Measurements from ENCODE around the gene WFIKKN1. TPM values are rescaled to one million over a fixed set of nuclear protein-coding genes. Genes with fewer than 3 reads are reported as not detected.

WFIKKN1 gene
- total and polyA plus RNA-seq, 2 of the 13 experiments (the other 11 are each of a cell fraction or from before 2014, with no cell fraction given) = 1.7 to 4.9 TPM

DNA sequence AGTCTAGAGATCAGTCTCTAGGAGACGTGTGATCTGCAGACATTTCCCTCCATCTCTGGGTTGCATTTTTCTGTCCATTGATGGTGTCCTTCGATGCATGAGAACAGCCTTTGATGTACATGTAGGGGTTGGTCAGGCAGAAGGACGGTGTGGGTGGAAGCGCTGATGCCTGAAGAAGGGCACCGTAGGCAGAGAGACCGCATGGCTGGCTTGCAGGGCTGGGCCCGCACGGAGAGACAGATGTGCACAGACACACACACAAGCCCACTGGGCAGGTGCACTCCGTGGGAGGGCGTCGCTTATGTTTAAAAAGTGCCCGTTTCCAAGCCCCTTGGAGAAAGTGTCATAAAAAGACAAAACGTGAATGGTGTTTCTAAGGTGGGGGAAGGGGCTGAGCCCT is 15.7 kb upstream of the WFIKKN1 start:
- in situ Hi-C loops (cut with HindIII; ENCODE audit: extremely low pct_ligation_motif_present, low pct_unique_long_range_greater_than_20kb) (no loop called here), intact Hi-C loops (cut with micrococcal nuclease; ENCODE audit: unreplicated experiment) (no loop called here)
- no peak for TF ChIP-seq HNF4A (CRISPR knock-in tag; IDR thresholded peaks at IDR 0.05)
- TF ChIP-seq ZNF282 (IDR thresholded peaks at IDR 0.05; ENCODE audit: partially characterized antibody) = no peak
- TF ChIP-seq ZSCAN25 (CRISPR knock-in tag; IDR thresholded peaks at IDR 0.05) = no peak
- no peak for TF ChIP-seq ZNF557 (CRISPR knock-in tag; IDR thresholded peaks at IDR 0.05)
- no peak for TF ChIP-seq ZFY (CRISPR knock-in tag; IDR thresholded peaks at IDR 0.05)
- TF ChIP-seq, protein P1, sequence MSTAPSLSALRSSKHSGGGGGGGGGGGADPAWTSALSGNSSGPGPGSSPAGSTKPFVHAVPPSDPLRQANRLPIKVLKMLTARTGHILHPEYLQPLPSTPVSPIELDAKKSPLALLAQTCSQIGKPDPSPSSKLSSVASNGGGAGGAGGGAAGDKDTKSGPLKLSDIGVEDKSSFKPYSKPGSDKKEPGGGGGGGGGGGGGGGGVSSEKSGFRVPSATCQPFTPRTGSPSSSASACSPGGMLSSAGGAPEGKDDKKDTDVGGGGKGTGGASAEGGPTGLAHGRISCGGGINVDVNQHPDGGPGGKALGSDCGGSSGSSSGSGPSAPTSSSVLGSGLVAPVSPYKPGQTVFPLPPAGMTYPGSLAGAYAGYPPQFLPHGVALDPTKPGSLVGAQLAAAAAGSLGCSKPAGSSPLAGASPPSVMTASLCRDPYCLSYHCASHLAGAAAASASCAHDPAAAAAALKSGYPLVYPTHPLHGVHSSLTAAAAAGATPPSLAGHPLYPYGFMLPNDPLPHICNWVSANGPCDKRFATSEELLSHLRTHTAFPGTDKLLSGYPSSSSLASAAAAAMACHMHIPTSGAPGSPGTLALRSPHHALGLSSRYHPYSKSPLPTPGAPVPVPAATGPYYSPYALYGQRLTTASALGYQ (CRISPR knock-in tag; IDR thresholded peaks at IDR 0.05) = no peak
- no peak for TF ChIP-seq JUNB (CRISPR knock-in tag; IDR thresholded peaks at IDR 0.05; ENCODE audit: borderline replicate concordance)
- TF ChIP-seq ZFP62 (CRISPR knock-in tag; IDR thresholded peaks at IDR 0.05) = no peak
- TF ChIP-seq, protein P2, sequence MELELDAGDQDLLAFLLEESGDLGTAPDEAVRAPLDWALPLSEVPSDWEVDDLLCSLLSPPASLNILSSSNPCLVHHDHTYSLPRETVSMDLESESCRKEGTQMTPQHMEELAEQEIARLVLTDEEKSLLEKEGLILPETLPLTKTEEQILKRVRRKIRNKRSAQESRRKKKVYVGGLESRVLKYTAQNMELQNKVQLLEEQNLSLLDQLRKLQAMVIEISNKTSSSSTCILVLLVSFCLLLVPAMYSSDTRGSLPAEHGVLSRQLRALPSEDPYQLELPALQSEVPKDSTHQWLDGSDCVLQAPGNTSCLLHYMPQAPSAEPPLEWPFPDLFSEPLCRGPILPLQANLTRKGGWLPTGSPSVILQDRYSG (CRISPR knock-in tag; IDR thresholded peaks at IDR 0.05) = no peak
- TF ChIP-seq, protein P3, sequence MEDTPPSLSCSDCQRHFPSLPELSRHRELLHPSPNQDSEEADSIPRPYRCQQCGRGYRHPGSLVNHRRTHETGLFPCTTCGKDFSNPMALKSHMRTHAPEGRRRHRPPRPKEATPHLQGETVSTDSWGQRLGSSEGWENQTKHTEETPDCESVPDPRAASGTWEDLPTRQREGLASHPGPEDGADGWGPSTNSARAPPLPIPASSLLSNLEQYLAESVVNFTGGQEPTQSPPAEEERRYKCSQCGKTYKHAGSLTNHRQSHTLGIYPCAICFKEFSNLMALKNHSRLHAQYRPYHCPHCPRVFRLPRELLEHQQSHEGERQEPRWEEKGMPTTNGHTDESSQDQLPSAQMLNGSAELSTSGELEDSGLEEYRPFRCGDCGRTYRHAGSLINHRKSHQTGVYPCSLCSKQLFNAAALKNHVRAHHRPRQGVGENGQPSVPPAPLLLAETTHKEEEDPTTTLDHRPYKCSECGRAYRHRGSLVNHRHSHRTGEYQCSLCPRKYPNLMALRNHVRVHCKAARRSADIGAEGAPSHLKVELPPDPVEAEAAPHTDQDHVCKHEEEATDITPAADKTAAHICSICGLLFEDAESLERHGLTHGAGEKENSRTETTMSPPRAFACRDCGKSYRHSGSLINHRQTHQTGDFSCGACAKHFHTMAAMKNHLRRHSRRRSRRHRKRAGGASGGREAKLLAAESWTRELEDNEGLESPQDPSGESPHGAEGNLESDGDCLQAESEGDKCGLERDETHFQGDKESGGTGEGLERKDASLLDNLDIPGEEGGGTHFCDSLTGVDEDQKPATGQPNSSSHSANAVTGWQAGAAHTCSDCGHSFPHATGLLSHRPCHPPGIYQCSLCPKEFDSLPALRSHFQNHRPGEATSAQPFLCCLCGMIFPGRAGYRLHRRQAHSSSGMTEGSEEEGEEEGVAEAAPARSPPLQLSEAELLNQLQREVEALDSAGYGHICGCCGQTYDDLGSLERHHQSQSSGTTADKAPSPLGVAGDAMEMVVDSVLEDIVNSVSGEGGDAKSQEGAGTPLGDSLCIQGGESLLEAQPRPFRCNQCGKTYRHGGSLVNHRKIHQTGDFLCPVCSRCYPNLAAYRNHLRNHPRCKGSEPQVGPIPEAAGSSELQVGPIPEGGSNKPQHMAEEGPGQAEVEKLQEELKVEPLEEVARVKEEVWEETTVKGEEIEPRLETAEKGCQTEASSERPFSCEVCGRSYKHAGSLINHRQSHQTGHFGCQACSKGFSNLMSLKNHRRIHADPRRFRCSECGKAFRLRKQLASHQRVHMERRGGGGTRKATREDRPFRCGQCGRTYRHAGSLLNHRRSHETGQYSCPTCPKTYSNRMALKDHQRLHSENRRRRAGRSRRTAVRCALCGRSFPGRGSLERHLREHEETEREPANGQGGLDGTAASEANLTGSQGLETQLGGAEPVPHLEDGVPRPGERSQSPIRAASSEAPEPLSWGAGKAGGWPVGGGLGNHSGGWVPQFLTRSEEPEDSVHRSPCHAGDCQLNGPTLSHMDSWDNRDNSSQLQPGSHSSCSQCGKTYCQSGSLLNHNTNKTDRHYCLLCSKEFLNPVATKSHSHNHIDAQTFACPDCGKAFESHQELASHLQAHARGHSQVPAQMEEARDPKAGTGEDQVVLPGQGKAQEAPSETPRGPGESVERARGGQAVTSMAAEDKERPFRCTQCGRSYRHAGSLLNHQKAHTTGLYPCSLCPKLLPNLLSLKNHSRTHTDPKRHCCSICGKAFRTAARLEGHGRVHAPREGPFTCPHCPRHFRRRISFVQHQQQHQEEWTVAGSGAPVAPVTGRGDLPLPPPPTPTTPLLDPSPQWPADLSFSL (CRISPR knock-in tag; IDR thresholded peaks at IDR 0.05) = no peak
- no peak for TF ChIP-seq MED1 (CRISPR knock-in tag; IDR thresholded peaks at IDR 0.05)
- TF ChIP-seq YEATS2 (CRISPR knock-in tag; IDR thresholded peaks at IDR 0.05; ENCODE audit: borderline replicate concordance) = no peak
- no peak for TF ChIP-seq HNRNPL (IDR thresholded peaks at IDR 0.05; ENCODE audit: low read depth, low read length)
- no peak for TF ChIP-seq ZNF33B (CRISPR knock-in tag; IDR thresholded peaks at IDR 0.05)
- TF ChIP-seq, protein P4, sequence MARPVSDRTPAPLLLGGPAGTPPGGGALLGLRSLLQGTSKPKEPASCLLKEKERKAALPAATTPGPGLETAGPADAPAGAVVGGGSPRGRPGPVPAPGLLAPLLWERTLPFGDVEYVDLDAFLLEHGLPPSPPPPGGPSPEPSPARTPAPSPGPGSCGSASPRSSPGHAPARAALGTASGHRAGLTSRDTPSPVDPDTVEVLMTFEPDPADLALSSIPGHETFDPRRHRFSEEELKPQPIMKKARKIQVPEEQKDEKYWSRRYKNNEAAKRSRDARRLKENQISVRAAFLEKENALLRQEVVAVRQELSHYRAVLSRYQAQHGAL (CRISPR knock-in tag; IDR thresholded peaks at IDR 0.05; ENCODE audit: not compliant biosample characterization) = no peak
- no peak for TF ChIP-seq ATF7 (IDR thresholded peaks at IDR 0.05)
- TF ChIP-seq ATF7 (CRISPR knock-in tag; IDR thresholded peaks at IDR 0.05) = no peak
- no peak for TF ChIP-seq ZSCAN9 (CRISPR knock-in tag; IDR thresholded peaks at IDR 0.05; ENCODE audit: borderline replicate concordance)
- no peak overlapping the region for H3K4me3 ChIP-seq (replicated peaks in 1 of 3; ENCODE audit: insufficient read depth in 1 of 3, low read depth in 2 of 3, low read length in 3 of 3)
- no peak for FAIRE-seq
- no peaks in the 10 kb centered on the region for H3K27me3 ChIP-seq (ENCODE audit: control insufficient read depth in 1 of 2, insufficient read depth in 2 of 2, low read length in 2 of 2)
- no peak overlapping the region for H3K27ac ChIP-seq (ENCODE audit: extremely low read length, insufficient read depth, low read length)
- peaks cover 1 to 9% of the 10 kb centered on the region in 2 experiments; a peak in 1 of 5 replicates for H3K36me3 ChIP-seq (replicated peaks in 1 of 2; ENCODE audit: control insufficient read depth in 1 of 2, insufficient read depth in 2 of 2, low read length in 2 of 2)
- H2AFZ ChIP-seq (ENCODE audit: low read length) = no peak overlapping the region
- no peak overlapping the region for H3K4me2 ChIP-seq (ENCODE audit: low read depth, low read length)
- no peak for ATAC-seq
- 99% methylated on average over 13 of the region's 13 CpGs for WGBS (ENCODE audit: low lambda C conversion rate)
- H4K20me1 ChIP-seq (ENCODE audit: insufficient read depth, low read length) = no peaks in the 10 kb centered on the region
- no TSS peak for BruUV-seq (replicated peaks)
- DNase-seq (ENCODE audit: low spot score) = no peak
- no peaks in the 10 kb centered on the region for H3K79me2 ChIP-seq (ENCODE audit: insufficient read depth, low read length)
- no peaks in the 10 kb centered on the region for H3K9me3 ChIP-seq (ENCODE audit: low read length)
- CTCF ChIA-PET (ENCODE audit: low intra/inter-chr PET ratio, low total read pairs) = no interaction called here
- H3K9ac ChIP-seq (ENCODE audit: insufficient read depth, low read depth, low read length) = no peak overlapping the region
- POLR2A ChIA-PET = no interaction called here
- peaks cover 18% of the 10 kb centered on the region for H3K4me1 ChIP-seq (ENCODE audit: insufficient read depth, low read length)
